DND-41 (cell line): ENCODE measurements around the gene KCNG1.

Experiments
- EZH2 ChIP-seq: IDR thresholded peaks from 3 replicates; pipeline ENCODE4 v1.6.1; 2012; ENCODE audit warnings: borderline replicate concordance, low read depth, mild to moderate bottlenecking, moderate library complexity, low read length, inconsistent platforms; ENCODE audit not compliant: severe bottlenecking
- TF ChIP-seq, protein P1 (sequence below): IDR thresholded peaks from 2 replicates; pipeline ENCODE4 v1.5.1; 2012; ENCODE audit warnings: borderline replicate concordance, low read length, moderate library complexity, mild to moderate bottlenecking; ENCODE audit not compliant: poor library complexity, severe bottlenecking; ENCODE audit errors: extremely low read depth

DNA sequence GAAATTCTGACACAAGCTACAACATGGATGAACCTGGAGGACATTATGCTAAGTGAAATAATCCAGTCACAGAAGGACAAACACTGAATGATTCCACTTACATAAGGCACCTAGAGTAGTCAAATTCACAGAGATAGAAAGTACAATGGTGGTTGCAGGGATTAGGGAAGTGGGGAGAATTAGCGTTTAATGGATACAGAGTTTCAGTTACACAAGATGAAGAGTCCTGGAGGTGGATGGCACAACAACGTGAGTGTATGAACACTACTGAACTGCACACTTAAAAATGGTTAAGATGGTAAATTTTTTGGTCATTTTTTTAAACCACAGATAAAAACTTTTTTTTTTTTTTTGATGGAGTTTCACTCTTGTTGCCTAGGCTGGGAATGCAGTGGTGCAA lies 39.6 kb downstream of the KCNG1 start:
- TF ChIP-seq, protein P1, sequence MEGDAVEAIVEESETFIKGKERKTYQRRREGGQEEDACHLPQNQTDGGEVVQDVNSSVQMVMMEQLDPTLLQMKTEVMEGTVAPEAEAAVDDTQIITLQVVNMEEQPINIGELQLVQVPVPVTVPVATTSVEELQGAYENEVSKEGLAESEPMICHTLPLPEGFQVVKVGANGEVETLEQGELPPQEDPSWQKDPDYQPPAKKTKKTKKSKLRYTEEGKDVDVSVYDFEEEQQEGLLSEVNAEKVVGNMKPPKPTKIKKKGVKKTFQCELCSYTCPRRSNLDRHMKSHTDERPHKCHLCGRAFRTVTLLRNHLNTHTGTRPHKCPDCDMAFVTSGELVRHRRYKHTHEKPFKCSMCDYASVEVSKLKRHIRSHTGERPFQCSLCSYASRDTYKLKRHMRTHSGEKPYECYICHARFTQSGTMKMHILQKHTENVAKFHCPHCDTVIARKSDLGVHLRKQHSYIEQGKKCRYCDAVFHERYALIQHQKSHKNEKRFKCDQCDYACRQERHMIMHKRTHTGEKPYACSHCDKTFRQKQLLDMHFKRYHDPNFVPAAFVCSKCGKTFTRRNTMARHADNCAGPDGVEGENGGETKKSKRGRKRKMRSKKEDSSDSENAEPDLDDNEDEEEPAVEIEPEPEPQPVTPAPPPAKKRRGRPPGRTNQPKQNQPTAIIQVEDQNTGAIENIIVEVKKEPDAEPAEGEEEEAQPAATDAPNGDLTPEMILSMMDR, result no peak
- TF ChIP-seq EZH2, result no peak
